ENCODE data around the gene ILKAP.

The ILKAP gene

GRCh38 chr2:238203094-238203972 is at the start of gene ILKAP:
ILKAP (minus strand) TSS chr2:238203695; CDS start chr2:238203553, 142 bp downstream.
- peak; percentile 79 for DNase-seq (ENCODE audit: low read depth in 2 of 2)

GRCh38 chr2:238252766-238253630 is 49.5 kb upstream of the ILKAP start:
- DNase-seq (ENCODE audit: low read depth in 2 of 2): no peak

- no peak for DNase-seq (ENCODE audit: low read depth in 2 of 2)
These were observed 48.5 kb upstream of the ILKAP start for GRCh38 chr2:238251986-238252385.

- DNase-seq (ENCODE audit: low read depth in 2 of 2): no peak
These were observed 47.8 kb upstream of the ILKAP start for GRCh38 chr2:238251331-238251730.

- no peak for DNase-seq (ENCODE audit: low read depth in 2 of 2)
These were observed 47.4 kb upstream of the ILKAP start for GRCh38 chr2:238250896-238251295.

GRCh38 chr2:238247841-238248453 is 44.5 kb upstream of the ILKAP start:
- DNase-seq (ENCODE audit: low read depth in 2 of 2): no peak

GRCh38 chr2:238247002-238247822 is 43.7 kb upstream of the ILKAP start:
- DNase-seq (ENCODE audit: low read depth in 2 of 2): no peak

GRCh38 chr2:238244151-238244550 is 40.7 kb upstream of the ILKAP start:
- DNase-seq (ENCODE audit: low read depth in 2 of 2): no peak

- DNase-seq (ENCODE audit: low read depth in 2 of 2): no peak
These were observed 40.1 kb upstream of the ILKAP start for GRCh38 chr2:238243496-238244076.

GRCh38 chr2:238242731-238243495 is 39.4 kb upstream of the ILKAP start:
- DNase-seq (ENCODE audit: low read depth in 2 of 2): no peak

- DNase-seq (ENCODE audit: low read depth in 2 of 2): no peak
These were observed 38.5 kb upstream of the ILKAP start for GRCh38 chr2:238241970-238242369.

- no peak for DNase-seq (ENCODE audit: low read depth in 2 of 2)
These were observed 37.5 kb upstream of the ILKAP start for GRCh38 chr2:238240757-238241711.

- peak; percentile 45 to 55 for DNase-seq (ENCODE audit: low read depth in 2 of 2)
These were observed 36.6 kb upstream of the ILKAP start, which contains the start of gene HES6 for GRCh38 chr2:238239863-238240756. HES6 (minus strand) TSS chr2:238240038; CDS start chr2:238239905, 133 bp downstream.

GRCh38 chr2:238239543-238239862 is 36.0 kb upstream of the ILKAP start:
- no peak for DNase-seq (ENCODE audit: low read depth in 2 of 2)

GRCh38 chr2:238238766-238239542 is 35.5 kb upstream of the ILKAP start:
- DNase-seq (ENCODE audit: low read depth in 2 of 2): no peak

GRCh38 chr2:238238311-238238765 is 34.8 kb upstream of the ILKAP start:
- no peak for DNase-seq (ENCODE audit: low read depth in 2 of 2)

Data from stimulated activated CD8-positive, alpha-beta memory T cell treated with anti-CD3 and anti-CD28 coated beads, Interleukin-2, amount 100 ng/mL, for 1 hour (primary cell).